Effector memory CD8-positive, alpha-beta T cell (primary cell): ENCODE data around the gene UQCRC1.

Experiments used
- ATAC-seq: fragments of 150-1000 bp; cut with Tn5 transposase; replicated peaks from 2 replicates; pipeline ENCODE4 v1.10.0; 2021; ENCODE audit warnings: mild to moderate bottlenecking, moderate library complexity
- DNase-seq, 3 experiments: peaks; one replicate each; pipeline ENCODE4 v3.0.0; 2021
- H3K27ac Mint-ChIP-seq, 2 donors: one replicate each; pipeline ENCODE4 v1.8.0; 2022; ENCODE audit warnings: mild to moderate bottlenecking in 2 of 2, mixed read lengths in 2 of 2, moderate library complexity in 2 of 2
- H3K27me3 Mint-ChIP-seq, 2 donors: one replicate each; pipeline ENCODE4 v1.8.0; 2022; ENCODE audit warnings: mixed read lengths in 2 of 2
- H3K36me3 Mint-ChIP-seq: one replicate; pipeline ENCODE4 v1.8.0; 2022; ENCODE audit warnings: mild to moderate bottlenecking, moderate library complexity, mixed read lengths; ENCODE audit not compliant: insufficient read depth
- H3K4me1 Mint-ChIP-seq, 2 donors: one replicate each; pipeline ENCODE4 v1.8.0; 2022; ENCODE audit warnings: low read depth in 2 of 2, mixed read lengths in 2 of 2
- H3K4me3 Mint-ChIP-seq, 2 donors: one replicate each; pipeline ENCODE4 v1.8.0; 2022; ENCODE audit warnings: mild to moderate bottlenecking in 2 of 2, mixed read lengths in 2 of 2, moderate library complexity in 2 of 2
- H3K9me3 Mint-ChIP-seq, 2 donors: one replicate each; pipeline ENCODE4 v1.8.0; 2022; ENCODE audit warnings: mixed read lengths in 2 of 2

UQCRC1 gene

DNA sequence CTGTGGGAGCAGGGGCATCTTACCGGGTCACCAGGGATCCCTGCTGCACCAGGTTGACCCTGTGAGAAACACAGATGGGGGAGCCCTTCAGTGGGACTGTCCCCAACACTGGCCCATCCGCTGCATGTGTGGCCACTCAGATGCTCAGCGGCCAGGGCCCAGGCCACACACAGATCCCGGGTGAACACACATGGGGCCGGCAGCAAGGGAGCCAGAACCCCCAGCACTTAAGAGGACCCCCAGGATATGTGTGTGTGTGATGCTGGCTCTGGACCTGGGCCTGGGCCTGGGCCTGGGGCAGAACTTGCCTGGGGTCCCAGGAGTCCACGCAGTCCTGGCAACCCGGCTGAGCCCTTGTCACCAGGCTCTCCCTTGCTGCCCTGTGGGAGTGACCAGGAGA is 41.0 kb downstream of the UQCRC1 start:
- H3K27ac Mint-ChIP-seq = no peak overlapping the region
- H3K9me3 Mint-ChIP-seq = no peaks in the 10 kb centered on the region
- no peak for ATAC-seq
- H3K4me3 Mint-ChIP-seq = no peak overlapping the region
- peaks cover 10 to 11% of the 10 kb centered on the region in 2 donors for H3K4me1 Mint-ChIP-seq
- no peak for DNase-seq
- H3K27me3 Mint-ChIP-seq = no peaks in the 10 kb centered on the region
- H3K36me3 Mint-ChIP-seq = no peaks in the 10 kb centered on the region

DNA sequence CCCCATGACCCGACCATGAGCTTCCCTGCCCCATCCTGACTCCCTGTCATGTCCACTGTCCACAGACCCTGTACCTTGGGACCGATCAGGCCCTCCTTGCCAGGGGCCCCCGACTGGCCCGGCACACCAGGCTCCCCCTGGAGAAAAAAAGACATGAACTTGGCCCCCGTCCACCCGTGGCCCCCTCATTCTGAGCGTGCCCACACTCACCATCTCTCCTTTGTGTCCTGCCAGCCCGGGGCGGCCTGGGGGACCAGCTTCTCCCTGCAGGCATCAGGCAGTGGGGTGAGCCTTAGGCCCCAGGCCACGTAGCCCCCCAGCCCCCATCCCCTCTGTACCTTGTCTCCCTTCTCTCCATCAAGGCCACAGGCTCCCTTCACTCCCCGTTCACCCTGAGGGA is 41.9 kb downstream of the UQCRC1 start:
- Mint-ChIP-seq H3K9me3 (no peaks in the 10 kb centered on the region), H3K4me3 (no peak overlapping the region), H3K36me3 (peaks cover 2% of the 10 kb centered on the region), H3K27ac (peak overlapping the region; percentile 4 to 47), H3K27me3 (no peaks in the 10 kb centered on the region), H3K4me1 (peaks cover 11 to 15% of the 10 kb centered on the region in 2 donors)
- no peak for DNase-seq
- ATAC-seq = no peak

DNA sequence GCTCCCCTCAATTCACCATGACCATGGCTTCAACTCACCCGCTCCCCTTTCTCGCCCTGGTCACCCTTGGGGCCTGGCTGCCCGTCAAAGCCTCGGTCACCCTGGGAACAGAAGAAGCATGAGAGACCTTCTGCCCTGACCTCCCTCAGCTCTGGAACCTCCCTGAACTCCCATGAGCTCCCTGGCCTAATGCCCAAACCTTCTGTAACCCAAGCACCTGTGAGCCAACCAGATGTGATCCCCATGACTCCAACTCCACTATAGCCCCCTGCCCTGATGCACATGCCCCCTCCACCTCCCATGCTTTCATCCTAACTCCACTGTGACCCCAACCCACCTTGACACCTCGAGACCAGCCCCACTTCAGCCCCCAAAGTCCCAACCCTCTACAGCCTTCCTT is 42.4 kb downstream of the UQCRC1 start:
- Mint-ChIP-seq H3K36me3 (peaks cover 2% of the 10 kb centered on the region), H3K27me3 (no peaks in the 10 kb centered on the region), H3K4me1 (peaks cover 11 to 15% of the 10 kb centered on the region in 2 donors), H3K4me3 (no peak overlapping the region), H3K9me3 (no peaks in the 10 kb centered on the region), H3K27ac (peak overlapping the region; percentile 4 to 47)
- ATAC-seq = no peak
- DNase-seq = no peak

DNA sequence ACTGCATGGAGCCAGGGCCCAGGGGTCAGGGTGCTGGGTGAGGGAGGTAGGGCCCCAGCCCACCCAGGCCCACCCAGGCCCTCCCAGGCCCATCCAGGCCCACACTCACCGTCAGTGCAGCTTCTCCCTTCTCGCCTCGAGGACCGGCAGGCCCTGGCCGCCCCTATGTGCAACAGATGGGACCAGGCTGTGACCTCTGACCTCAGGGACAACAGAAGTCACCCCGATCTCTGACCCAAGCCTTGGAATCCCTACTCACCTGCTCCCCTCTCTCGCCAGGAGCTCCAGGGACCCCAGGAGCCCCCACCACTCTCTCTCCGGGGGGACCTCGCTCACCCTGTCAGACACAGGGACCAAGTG is 43.1 kb downstream of the UQCRC1 start:
- H3K4me3 Mint-ChIP-seq = no peak overlapping the region
- no peak for ATAC-seq
- H3K27me3 Mint-ChIP-seq = no peaks in the 10 kb centered on the region
- H3K27ac Mint-ChIP-seq = peak overlapping the region in 1 of 2 donors; percentile 36
- DNase-seq = no peak
- H3K36me3 Mint-ChIP-seq = peaks cover 2% of the 10 kb centered on the region
- no peaks in the 10 kb centered on the region for H3K9me3 Mint-ChIP-seq
- H3K4me1 Mint-ChIP-seq = peaks cover 11 to 15% of the 10 kb centered on the region in 2 donors

DNA sequence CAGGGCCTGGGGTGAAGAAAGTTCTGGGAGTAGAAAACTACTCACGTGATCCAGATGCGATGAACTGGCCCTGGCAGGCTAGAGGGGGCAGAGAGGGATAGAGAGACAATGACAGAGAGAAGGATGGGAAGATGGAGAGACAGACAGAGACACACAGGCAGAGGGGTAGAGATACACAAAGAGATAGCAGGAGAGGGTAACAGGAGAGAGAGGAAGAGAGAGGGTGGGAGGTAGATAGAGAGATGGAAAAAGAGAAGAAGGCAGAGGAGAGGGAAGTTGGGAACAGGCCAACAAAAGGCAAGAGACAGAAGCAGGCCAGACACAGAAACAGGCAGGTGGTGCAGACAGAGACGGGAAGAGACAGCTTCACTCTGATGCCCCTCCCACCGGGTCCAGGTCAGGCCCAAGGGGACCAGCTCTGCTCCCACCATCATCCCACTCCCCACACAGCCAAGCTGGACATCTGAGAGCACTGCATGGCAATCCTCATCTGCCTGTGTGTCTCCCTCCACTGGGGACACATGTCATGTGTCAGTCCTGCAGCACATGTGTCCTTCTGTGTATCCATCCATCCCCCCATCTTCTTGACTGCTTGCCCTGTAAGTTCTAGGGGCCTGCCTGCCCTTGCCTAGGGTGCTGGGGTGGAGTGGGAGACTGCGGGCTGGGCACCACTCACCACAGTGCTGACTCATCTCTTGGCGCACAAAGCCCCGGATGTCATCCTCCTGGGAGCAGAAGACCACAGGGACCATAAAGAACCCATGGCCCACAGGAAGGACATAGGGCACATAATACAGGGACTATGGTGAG is 43.6 kb downstream of the UQCRC1 start:
- no peak for DNase-seq
- H3K4me1 Mint-ChIP-seq = peaks cover 11 to 15% of the 10 kb centered on the region in 2 donors

DNA sequence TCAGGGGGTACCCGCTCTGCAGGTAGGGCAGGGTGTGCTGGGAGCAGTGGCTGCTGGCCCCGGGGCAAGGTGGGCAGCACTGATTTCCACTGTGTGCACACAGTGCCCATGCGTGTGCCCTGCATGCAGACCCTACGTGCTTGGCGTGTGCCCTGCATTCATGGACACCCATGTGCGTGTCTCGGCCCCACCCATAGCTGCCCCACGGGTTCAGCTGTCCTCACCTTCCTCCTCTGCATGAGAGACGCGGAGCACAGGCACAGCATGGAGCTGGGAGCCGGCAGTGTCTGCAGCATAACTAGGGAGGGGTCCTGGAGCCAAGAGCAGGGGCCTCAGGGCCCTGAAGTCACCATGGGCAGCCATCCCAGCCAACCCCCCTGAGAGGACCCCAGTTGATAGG is 44.3 kb downstream of the UQCRC1 start:
- Mint-ChIP-seq H3K4me1 (peaks cover 11 to 15% of the 10 kb centered on the region in 2 donors), H3K36me3 (peaks cover 2% of the 10 kb centered on the region), H3K4me3 (no peak overlapping the region)

More for the DNA sequence above, 43.6 kb downstream of the UQCRC1 start:
- ATAC-seq = no peak
- Mint-ChIP-seq H3K36me3 (peaks cover 2% of the 10 kb centered on the region), H3K27me3 (no peaks in the 10 kb centered on the region), H3K4me3 (no peak overlapping the region), H3K27ac (peak overlapping the region; percentile 3 to 38), H3K9me3 (no peaks in the 10 kb centered on the region)

DNA sequence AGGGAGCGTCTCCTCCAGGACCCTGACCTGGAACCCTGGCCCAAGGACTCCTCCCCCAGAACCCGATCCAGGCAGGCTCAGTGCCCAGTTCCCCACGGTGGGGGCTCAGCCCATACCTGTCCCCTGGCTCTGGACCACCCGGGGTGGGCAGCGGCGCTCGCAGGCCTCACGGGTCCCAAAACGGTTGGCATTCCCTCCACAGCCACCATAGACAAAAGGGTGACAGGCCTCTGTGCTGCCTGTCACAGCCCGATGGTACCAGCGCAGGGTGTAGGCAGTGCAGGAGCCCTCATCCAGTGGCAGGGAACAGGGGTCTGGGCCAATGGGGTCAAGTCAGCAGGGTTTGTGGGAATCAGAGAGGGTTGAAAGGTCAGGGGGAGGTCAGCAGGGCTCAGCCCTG is 44.8 kb downstream of the UQCRC1 start:
- H3K36me3 Mint-ChIP-seq = peaks cover 2% of the 10 kb centered on the region
- DNase-seq (no peak), ATAC-seq (no peak)
- no peaks in the 10 kb centered on the region for H3K9me3 Mint-ChIP-seq
- peak overlapping the region in 1 of 2 donors; percentile 89 for H3K27ac Mint-ChIP-seq
- H3K4me3 Mint-ChIP-seq = no peak overlapping the region
- peaks cover 13 to 15% of the 10 kb centered on the region in 2 donors for H3K4me1 Mint-ChIP-seq
- no peaks in the 10 kb centered on the region for H3K27me3 Mint-ChIP-seq

More for the DNA sequence above, 44.3 kb downstream of the UQCRC1 start:
- DNase-seq = no peak
- ATAC-seq = no peak
- no peaks in the 10 kb centered on the region for H3K27me3 Mint-ChIP-seq
- H3K27ac Mint-ChIP-seq = peak overlapping the region; percentile 3 to 38
- no peaks in the 10 kb centered on the region for H3K9me3 Mint-ChIP-seq

DNA sequence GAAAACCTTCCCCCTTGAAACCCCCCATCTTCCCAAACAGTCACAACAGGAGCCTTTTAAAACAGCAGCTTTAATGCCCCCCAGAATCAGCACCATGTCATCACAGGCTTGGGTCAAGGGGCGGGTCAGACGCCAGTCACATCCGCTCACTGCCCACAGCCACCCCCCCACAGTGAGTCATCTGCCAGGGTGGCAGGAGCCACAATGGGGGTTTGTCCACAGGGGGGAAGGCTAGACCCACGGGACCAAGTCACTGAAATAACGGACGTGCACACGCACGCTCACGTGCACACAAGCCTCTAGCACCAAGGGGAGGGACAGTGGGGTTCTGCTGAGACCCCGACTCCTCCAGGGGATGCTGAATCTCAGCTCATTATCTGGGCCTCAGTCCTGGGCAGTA is 45.4 kb downstream of the UQCRC1 start:
- Mint-ChIP-seq H3K4me3 (peak overlapping the region; percentile 55 to 56), H3K27me3 (no peaks in the 10 kb centered on the region), H3K36me3 (peaks cover 2% of the 10 kb centered on the region), H3K27ac (peak overlapping the region; percentile 87 to 89), H3K4me1 (peaks cover 14 to 15% of the 10 kb centered on the region in 2 donors), H3K9me3 (no peaks in the 10 kb centered on the region)
- peak; percentile 46 to 65 (median 63) for DNase-seq
- ATAC-seq = peak; percentile 97

DNA sequence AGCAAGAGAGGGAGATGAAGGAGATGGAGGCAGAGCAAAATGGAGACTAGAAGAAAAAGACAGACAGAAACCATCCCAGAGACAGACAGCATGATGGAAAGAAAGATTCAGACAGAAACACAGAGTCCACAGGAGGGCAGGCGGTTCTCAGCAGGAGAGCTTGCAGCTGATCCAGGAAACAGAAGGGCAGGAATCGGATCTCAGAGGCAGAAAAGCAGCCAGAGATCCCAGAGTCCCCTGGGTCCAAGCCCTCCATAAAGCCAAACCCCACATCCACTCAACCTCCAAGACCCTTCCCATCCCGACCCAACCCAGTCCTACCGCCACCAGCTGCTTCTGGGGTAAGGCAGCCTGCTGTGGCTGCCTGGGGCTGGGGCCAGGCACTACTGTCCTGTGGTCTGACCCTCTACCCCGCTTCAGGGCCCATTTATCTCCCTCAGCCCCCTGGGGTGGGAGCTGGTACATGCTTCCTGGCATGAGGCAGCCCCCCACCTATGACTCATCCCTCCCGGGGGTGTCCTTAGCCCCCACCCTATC is 46.0 kb downstream of the UQCRC1 start, which contains the start of gene UCN2:
Gene UCN2 (minus strand): TSS at position 400 of the 537 bp plus-strand sequence. CDS start 657 bp downstream, outside the sequence.
- H3K27me3 Mint-ChIP-seq = no peaks in the 10 kb centered on the region

DNA sequence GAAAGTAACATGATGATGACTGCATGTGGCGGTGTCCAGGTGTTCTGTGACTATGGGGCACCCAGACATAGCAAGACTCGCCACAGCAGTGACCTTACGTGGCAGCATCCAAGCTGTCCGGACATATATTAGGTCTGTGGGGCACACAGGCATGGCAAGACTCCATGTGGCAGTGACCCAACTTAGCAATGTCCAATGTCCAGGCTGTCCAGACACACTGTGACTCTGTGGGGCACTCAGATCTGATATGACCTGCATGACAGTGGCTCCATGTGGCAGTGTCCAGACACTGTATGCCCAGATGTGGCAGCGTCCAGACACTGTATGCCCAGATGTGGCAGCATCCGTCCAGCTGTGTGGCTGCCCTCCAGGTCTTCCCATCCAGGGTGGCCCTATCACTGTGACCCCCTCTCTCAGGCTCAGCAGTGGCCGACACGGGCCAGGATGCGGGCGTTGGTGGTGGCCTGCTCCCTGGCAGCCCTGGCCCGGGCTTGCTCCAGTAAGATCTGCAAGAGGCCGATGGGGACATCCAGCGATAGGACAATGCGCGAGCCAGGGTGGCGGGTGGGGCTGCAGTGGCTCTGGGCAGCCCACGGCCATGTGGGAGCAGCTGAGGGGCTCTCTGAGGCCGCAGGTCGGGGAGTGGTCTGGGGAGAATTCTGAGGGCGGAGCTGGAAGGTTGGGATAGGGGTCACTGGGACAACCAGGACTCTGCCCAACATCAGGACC is 46.9 kb downstream of the UQCRC1 start:
- Mint-ChIP-seq H3K9me3 (no peaks in the 10 kb centered on the region), H3K4me1 (peaks cover 22 to 25% of the 10 kb centered on the region in 2 donors), H3K27me3 (no peaks in the 10 kb centered on the region), H3K36me3 (peaks cover 2% of the 10 kb centered on the region), H3K27ac (peak overlapping the region; percentile 87 to 89), H3K4me3 (no peak overlapping the region)
- no peak for DNase-seq
- no peak for ATAC-seq

More for the DNA sequence above, 46.0 kb downstream of the UQCRC1 start, which contains the start of gene UCN2:
- Mint-ChIP-seq H3K27ac (peak within 1 kb of the TSS; percentile 87 to 89), H3K4me1 (peaks cover 19 to 20% of the 10 kb centered on the region in 2 donors), H3K36me3 (peaks cover 2% of the 10 kb centered on the region), H3K9me3 (no peaks in the 10 kb centered on the region), H3K4me3 (peak within 1 kb of the TSS; percentile 55 to 56)
- ATAC-seq (no peak), DNase-seq (no peak)

DNA sequence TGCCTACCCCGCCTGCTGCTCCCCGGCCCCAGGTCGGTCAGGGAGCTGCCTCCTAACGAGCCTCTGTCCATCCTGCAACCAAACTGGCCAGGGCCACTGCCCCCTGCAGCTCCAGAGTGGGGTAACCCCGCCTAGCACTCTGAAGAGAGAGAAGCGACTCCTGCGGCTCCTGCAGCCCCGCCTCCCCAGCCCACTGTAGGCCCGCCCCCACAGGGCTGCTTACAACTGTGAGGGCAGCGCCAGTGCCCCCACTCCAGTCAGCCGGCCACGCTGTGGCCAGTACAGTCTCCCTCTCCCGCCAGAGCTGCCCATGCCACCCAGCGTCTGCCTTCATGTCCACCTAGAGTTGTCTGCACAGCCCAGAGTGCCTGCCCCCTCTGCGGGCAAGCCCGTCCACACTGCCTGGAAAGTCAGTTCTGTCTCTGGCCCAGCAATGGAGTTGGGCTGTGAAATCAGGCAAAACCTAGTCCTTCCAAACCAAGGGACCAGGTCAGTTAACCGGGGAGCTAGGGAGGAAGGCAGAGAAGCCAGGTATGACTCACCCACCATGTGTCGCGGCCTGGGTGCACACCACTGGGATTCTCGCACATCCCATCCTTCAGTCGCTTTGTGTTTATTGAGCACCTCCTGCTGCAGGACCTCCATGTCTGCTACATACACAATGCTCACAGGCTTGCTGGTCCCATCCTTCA is 48.3 kb downstream of the UQCRC1 start:
- peaks cover 26 to 31% of the 10 kb centered on the region in 2 donors for H3K4me1 Mint-ChIP-seq

DNA sequence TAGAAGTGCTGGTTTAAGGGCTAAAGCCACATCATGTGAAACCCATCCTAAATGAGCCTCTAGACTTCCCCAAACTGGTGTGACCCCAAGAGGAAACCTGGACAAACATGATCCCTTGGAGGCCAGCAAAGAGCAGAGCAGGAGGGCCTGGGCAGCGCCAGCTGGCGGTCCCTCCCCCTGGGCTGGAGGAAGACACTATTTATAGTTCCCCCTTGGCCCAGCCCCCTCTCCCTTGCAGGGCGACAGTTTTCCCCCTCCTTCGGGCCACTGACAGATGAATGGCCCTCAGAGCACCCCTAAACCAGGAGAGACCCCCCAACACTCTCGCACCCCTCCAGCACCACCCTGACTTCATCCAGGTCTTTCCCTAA is 48.8 kb downstream of the UQCRC1 start:
- Mint-ChIP-seq H3K36me3 (peaks cover 7% of the 10 kb centered on the region), H3K27me3 (no peaks in the 10 kb centered on the region), H3K4me1 (peaks cover 25 to 29% of the 10 kb centered on the region in 2 donors), H3K27ac (no peak overlapping the region), H3K4me3 (no peak overlapping the region), H3K9me3 (no peaks in the 10 kb centered on the region)
- ATAC-seq = no peak
- DNase-seq = no peak

More for the DNA sequence above, 48.3 kb downstream of the UQCRC1 start:
- no peak for ATAC-seq
- Mint-ChIP-seq H3K36me3 (peaks cover 7% of the 10 kb centered on the region), H3K27me3 (no peaks in the 10 kb centered on the region), H3K4me3 (no peak overlapping the region), H3K9me3 (no peaks in the 10 kb centered on the region), H3K27ac (no peak overlapping the region)
- no peak for DNase-seq
